AG04450 (cell line): ENCODE data around the gene NPHP4. TPM values are rescaled to one million over a fixed set of nuclear protein-coding genes. Genes with fewer than 3 reads are reported as not detected.

ENCODE experiments used
- CTCF ChIA-PET: fragments of 300-600, 350-600 bp; formaldehyde crosslinking; extraction: SDS; loops from one replicate; lab custom pipeline; 2022; ENCODE audit warnings: antibody characterized with exemption, inconsistent platforms; lab: Charles Lee
- POLR2A ChIA-PET: fragments of 350-600 bp; formaldehyde crosslinking; extraction: SDS; loops from one replicate; lab custom pipeline; 2021; ENCODE audit warnings: antibody characterized with exemption, inconsistent platforms; lab: Yijun Ruan, JAX
- DNase-seq: peaks from one replicate; pipeline ENCODE4 v3.0.0-alpha.2; 2011; ENCODE audit warnings: low read depth, low spot score
- H3K27ac ChIP-seq: one replicate; pipeline ENCODE4 v1.5.1; 2012; ENCODE audit warnings: low read depth, low read length, control low read depth
- H3K27me3 ChIP-seq: one replicate; pipeline ENCODE4 v1.6.0; 2012; ENCODE audit warnings: low read length; ENCODE audit not compliant: control insufficient read depth, insufficient read depth
- H3K4me3 ChIP-seq: 2 replicates; pipeline ENCODE4 v1.5.1; 2011; ENCODE audit warnings: mild to moderate bottlenecking, low read depth, low read length, control low read depth
- H3K9me3 ChIP-seq: 2 replicates; pipeline ENCODE4 v1.5.1; 2012; ENCODE audit warnings: low read length; ENCODE audit not compliant: control insufficient read depth, insufficient read depth
- CTCF ChIP-seq: IDR thresholded peaks from 2 replicates; pipeline ENCODE4 v1.5.1; 2011; ENCODE audit warnings: low read depth, low read length, control low read depth, inconsistent platforms
- polyA plus RNA-seq: library from polyadenylated mRNA; depleted of rRNA; stranded (reverse); fragments of >200 nt; gene quantifications from 2 replicates; pipeline ENCODE4 v1.2.3, GENCODE V29; 2011

The NPHP4 gene
- polyA plus RNA-seq, 1 experiment, result 1.6 TPM

GRCh38 chr1:5989731-5990271 is 2.4 kb downstream of the NPHP4 start:
- Histone ChIP-seq H3K27me3 (no peaks in the 10 kb centered on the region), H3K9me3 (no peaks in the 10 kb centered on the region), H3K27ac (no peak overlapping the region), H3K4me3 (no peak overlapping the region)
- no peak for TF ChIP-seq CTCF
- ChIA-PET POLR2A (no interaction called here), CTCF (interaction anchor here (1.2 kb wide), 1 partner anchor 215 kb away, joined by 3 read pairs; no protein-coding TSS in a partner anchor)
- no peak for DNase-seq

GRCh38 chr1:5989286-5989605 is 3.0 kb downstream of the NPHP4 start:
- ChIA-PET POLR2A (no interaction called here), CTCF (no interaction called here)
- DNase-seq, result no peak
- no peak overlapping the region for H3K4me3 ChIP-seq
- no peaks in the 10 kb centered on the region for H3K27me3 ChIP-seq
- H3K27ac ChIP-seq, result no peak overlapping the region
- no peak for TF ChIP-seq CTCF
- no peaks in the 10 kb centered on the region for H3K9me3 ChIP-seq

- ChIA-PET CTCF (no interaction called here), POLR2A (no interaction called here)
- no peak for DNase-seq
- Histone ChIP-seq H3K27me3 (no peaks in the 10 kb centered on the region), H3K4me3 (no peak overlapping the region), H3K27ac (no peak overlapping the region), H3K9me3 (no peaks in the 10 kb centered on the region)
- no peak for TF ChIP-seq CTCF
Measured at GRCh38 chr1:5988596-5989285, 3.5 kb downstream of the NPHP4 start.

GRCh38 chr1:5986018-5986417 is 6.2 kb downstream of the NPHP4 start:
- Histone ChIP-seq H3K9me3 (no peaks in the 10 kb centered on the region), H3K27ac (no peak overlapping the region), H3K4me3 (no peak overlapping the region), H3K27me3 (no peaks in the 10 kb centered on the region)
- CTCF ChIA-PET, result no interaction called here
- no peak for DNase-seq
- POLR2A ChIA-PET, result no interaction called here
- no peak for TF ChIP-seq CTCF

GRCh38 chr1:5985250-5985649 is 7.0 kb downstream of the NPHP4 start:
- Histone ChIP-seq H3K4me3 (no peak overlapping the region), H3K9me3 (no peaks in the 10 kb centered on the region; the same call in 1 of the 2 replicates), H3K27me3 (no peaks in the 10 kb centered on the region), H3K27ac (no peak overlapping the region)
- POLR2A ChIA-PET, result no interaction called here
- DNase-seq, result no peak
- CTCF ChIA-PET, result no interaction called here
- no peak for TF ChIP-seq CTCF
